Fibroblast of the aortic adventitia (primary cell): ENCODE measurements around the gene DPP3. TPM values are rescaled to one million over a fixed set of nuclear protein-coding genes. Genes with fewer than 3 reads are reported as not detected.

Experiments
- DNase-seq: peaks from one replicate; pipeline ENCODE4 v3.0.0-alpha.2; 2010; ENCODE audit warnings: low read depth
- H3K4me3 ChIP-seq: 2 replicates; pipeline ENCODE4 v1.5.1; 2011; ENCODE audit warnings: low read depth, mild to moderate bottlenecking, control low read depth, low read length, moderate library complexity
- total RNA-seq: library from RNA; depleted of rRNA; stranded (reverse); fragments of >200 nt; gene quantifications from 2 replicates; pipeline ENCODE4 v1.2.3, GENCODE V29; 2012; ENCODE audit warnings: low replicate concordance
- TF ChIP-seq, protein P1 (sequence below): IDR thresholded peaks from 2 replicates; pipeline ENCODE4 v1.5.1; 2011; ENCODE audit warnings: mild to moderate bottlenecking, low read length, control low read depth, inconsistent platforms; ENCODE audit not compliant: insufficient read depth

Gene DPP3
- total RNA-seq, 1 donor = 31.7 TPM

DNA sequence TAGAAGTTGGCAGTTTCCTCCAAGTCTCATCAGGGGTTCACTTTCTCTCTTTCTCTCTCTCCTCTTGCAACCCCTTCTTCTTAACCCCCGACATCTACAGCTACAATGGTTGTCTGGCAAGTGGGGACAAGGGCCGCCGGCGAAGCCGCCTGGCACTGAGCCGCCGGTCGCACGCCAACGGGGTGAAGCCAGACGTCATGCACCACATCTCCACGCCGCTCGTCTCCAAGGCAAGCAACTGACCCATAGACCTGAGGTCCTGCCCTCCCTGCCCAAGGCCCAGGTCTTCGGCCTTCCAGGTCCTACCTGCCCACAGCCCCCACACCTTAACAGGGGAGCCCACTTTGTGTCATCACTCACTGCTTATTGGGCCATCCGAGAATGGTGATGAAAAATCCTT is 9.1 kb upstream of the DPP3 start:
- DNase-seq = no peak
- TF ChIP-seq, protein P1, sequence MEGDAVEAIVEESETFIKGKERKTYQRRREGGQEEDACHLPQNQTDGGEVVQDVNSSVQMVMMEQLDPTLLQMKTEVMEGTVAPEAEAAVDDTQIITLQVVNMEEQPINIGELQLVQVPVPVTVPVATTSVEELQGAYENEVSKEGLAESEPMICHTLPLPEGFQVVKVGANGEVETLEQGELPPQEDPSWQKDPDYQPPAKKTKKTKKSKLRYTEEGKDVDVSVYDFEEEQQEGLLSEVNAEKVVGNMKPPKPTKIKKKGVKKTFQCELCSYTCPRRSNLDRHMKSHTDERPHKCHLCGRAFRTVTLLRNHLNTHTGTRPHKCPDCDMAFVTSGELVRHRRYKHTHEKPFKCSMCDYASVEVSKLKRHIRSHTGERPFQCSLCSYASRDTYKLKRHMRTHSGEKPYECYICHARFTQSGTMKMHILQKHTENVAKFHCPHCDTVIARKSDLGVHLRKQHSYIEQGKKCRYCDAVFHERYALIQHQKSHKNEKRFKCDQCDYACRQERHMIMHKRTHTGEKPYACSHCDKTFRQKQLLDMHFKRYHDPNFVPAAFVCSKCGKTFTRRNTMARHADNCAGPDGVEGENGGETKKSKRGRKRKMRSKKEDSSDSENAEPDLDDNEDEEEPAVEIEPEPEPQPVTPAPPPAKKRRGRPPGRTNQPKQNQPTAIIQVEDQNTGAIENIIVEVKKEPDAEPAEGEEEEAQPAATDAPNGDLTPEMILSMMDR = no peak
- no peak overlapping the region for H3K4me3 ChIP-seq

DNA sequence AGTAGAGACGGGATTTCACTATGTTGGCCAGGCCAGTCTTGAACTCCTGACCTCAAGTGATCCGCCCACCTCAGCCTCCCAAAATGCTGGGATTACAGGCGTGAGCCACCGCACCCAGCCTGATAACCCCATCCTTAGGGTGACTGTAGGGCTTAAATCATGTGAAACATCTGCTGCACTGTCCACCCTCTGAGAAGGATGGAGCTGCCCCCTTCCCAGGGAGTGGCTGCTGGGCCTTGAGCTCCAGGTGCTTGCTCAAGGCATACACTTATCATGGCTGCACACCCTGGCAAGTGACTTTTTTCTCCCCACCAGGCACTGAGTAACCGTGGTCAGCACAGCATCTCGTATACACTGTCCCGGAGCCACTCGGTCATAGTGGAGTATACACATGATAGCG is 8.2 kb upstream of the DPP3 start:
- H3K4me3 ChIP-seq = no peak overlapping the region
- TF ChIP-seq, protein P1 = no peak
- no peak for DNase-seq

GRCh38 chr11:66473167-66473566 is 7.1 kb upstream of the DPP3 start:
- TF ChIP-seq, protein P1 = no peak
- DNase-seq = no peak
- H3K4me3 ChIP-seq = no peak overlapping the region

DNA sequence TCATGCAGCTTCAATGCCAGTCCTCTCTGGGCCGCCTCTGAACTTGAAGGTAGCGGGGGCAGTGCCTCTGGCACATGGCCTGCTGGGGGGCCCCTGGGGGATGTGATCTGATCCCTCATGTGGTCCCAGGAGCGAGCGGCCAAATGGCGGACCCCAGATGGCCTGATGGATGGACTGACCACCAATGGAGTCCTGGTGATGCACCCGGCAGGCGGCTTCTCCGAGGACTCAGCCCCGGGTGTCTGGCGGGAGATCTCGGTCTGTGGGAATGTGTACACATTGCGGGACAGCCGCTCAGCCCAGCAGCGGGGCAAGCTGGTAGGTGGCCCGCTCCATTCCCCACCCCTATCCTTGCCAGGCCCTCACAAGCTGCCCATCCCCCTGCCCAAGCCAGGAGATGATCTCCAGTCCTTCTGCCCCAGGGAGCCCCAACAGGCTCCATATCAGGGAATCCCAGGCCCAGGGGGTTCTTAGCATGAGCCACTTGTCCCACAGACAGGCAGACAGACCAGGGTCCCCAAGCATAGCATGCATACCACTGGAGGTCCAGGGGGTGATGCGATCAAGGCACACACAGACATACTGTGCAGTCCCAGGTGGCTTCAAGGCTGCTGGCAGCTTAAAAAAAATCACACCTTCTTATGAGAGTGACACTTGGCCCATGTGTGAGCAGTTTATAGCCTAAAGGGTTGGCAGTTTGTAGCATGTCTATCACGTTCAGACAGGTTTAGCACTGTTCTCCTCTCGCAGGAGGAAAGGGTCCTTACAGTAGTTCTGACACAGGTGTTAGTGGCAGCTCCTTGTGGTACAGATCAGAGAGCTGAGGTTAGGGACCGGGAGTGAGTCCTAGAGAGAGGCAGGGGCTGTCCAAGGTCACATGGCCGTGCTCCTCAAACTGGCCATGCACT is 6.4 kb upstream of the DPP3 start:
- TF ChIP-seq, protein P1 = no peak
- no peak for DNase-seq

DNA sequence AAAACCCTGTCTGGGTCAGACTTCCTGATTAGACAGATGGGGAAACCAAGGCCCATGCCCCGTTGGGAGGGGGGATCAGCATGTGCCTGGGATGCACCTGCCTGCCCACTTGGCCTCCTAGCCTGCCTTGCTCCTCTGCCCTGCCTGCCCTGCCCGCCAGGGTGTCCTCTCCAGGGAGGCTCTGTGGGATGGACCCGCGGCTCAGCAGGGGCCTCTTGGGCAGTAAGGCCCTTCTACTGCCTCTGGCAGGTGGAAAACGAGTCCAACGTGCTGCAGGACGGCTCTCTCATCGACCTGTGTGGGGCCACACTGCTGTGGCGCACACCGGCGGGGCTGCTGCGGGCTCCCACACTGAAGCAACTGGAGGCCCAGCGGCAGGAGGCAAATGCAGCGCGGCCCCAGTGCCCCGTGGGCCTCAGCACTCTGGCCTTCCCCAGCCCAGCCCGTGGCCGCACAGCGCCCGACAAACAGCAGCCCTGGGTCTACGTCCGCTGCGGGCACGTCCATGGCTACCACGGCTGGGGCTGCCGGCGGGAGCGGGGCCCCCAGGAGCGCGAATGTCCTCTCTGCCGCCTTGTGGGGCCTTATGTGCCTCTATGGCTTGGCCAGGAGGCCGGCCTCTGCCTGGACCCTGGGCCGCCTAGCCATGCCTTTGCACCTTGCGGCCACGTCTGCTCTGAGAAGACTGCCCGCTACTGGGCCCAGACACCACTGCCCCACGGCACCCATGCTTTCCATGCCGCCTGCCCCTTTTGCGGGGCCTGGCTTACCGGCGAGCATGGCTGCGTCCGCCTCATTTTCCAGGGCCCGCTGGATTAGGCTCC is 4.7 kb upstream of the DPP3 start:
- DNase-seq = no peak
- TF ChIP-seq, protein P1 = no peak
- no peak overlapping the region for H3K4me3 ChIP-seq

More for the DNA sequence above, 6.4 kb upstream of the DPP3 start:
- H3K4me3 ChIP-seq = no peak overlapping the region

DNA sequence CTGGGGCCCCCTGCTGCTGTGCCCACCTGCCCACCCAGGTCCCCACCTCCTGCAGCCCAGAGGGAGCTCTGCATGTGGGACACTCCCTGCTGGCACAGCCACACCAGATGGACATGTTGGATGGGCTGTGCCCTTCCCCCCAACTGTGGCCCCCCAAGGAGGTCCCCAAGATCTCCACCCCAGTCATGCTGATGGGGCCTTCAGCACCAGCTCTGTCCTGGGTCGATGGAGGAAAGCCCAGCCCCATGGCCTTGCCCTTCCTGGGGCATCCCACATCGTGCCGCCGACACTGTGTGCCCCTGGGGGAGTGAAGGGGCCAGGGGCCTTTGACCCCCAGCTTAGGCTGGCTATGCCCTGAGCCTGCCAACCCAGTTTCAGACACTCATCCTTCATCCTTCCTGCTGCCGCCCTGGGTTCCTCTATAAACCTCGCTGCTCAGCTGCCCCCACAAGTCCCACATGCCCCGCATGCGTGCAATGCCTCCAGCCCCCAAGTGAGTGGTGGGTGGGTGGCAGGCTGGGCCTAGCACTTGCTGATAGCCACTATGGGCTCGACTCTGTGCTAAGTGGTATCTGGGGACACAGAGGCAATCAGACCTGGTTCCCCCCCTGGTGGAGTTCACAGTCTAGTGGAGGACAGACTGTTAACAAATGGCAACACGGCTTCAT is 3.9 kb upstream of the DPP3 start:
- H3K4me3 ChIP-seq = no peak overlapping the region
- TF ChIP-seq, protein P1 = no peak
- DNase-seq = no peak
